Brain pericyte (primary cell): ENCODE data around the gene MAP2K7.
"Not testable (repeated sequence)": the region's sequence is repeated elsewhere in the genome, so short reads cannot be mapped to it uniquely, and the experiment has no call there.

Experiments
- DNase-seq: peaks from one replicate; pipeline ENCODE4 v3.0.0-alpha.2; 2012; ENCODE audit warnings: low read depth, low spot score

The MAP2K7 gene

DNA sequence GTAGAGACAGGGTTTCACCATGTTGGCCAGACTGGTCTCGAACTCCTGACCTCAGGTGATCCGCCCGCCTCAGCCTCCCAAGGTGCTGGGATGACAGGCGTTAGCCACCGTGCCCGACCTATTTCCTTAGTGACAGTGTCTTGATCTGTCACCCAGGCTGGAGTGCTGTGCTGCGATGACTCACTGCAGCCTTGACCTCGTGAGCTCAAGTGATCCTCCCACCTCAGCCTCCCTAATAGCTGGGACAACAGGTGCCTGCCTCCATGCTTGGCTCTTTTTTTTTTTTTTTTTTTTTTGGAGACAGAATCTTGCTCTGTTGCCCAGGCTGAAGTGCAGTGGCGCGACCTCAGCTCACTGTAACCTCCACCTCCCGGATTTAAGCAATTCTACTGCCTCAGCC is 26.4 kb downstream of the MAP2K7 start:
- DNase-seq, result not testable (repeated sequence)

GRCh38 chr19:7930765-7931164 is 27.1 kb downstream of the MAP2K7 start:
- no peak for DNase-seq

GRCh38 chr19:7931221-7932061 is 27.8 kb downstream of the MAP2K7 start:
- no peak for DNase-seq

GRCh38 chr19:7932276-7932929 is 28.7 kb downstream of the MAP2K7 start:
- no peak for DNase-seq

GRCh38 chr19:7932930-7933300 is 29.2 kb downstream of the MAP2K7 start:
- DNase-seq, result no peak

DNA sequence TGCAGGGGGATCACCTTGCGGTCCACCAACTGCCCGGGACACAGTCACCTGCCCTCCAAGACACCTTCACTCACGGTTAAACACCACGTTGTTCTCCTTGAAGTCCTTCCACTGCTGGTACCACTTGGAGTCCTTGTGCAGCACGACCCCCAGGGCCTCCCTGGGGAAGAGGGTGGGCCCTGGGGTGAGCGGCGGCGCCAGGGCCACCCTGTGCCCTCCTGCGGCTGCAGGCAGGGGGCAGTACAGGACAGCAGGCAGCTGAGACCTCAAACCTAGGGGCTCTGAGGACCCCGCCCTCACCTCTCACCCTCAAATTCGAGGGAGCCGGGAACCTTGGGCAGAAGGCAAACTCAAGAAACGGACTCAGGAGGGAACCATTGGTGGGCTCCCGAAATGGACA is 29.7 kb downstream of the MAP2K7 start:
- DNase-seq, result no peak

DNA sequence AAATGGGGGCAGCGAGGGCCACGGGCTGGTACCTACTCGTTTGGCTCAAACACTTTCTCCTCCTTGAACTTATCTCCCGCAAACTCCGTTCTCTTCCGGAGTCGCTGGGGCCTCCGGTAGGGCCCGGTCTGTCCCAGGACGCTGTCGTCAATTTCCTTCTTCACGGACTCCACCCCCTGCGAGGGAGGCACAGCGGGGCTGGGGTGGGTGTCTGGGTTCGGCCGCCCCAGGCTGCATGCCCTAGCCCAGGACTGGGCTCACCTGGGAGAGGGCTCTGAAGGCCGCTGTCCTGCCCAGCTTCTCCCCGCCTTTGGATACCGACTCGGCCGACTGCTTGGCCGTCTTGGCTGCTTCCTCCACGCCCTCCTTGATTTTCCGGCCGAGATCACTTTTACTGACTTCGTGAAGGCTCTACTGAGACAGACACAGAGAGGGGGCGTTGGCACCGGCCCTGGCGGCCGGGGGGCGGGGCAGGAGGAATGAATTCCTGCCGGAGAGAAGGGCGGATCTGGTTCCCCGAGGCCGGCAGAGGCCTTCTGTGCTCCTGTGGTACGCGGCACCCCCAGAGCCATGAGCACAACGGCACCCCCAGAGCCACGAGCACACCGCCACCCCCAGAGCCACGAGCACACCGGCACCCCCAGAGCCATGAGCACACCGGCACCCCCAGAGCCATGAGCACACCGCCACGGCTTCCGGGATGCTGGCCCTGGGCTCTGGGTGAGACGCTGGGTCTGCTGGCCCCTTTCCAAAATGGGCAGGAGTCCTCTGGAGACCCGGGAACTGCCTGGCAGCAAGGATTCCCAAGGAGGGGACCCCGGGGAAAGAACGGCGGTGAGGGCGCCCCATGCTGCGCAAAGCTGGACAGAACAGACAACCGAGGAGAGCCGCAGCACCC is 30.4 kb downstream of the MAP2K7 start:
- no peak for DNase-seq

DNA sequence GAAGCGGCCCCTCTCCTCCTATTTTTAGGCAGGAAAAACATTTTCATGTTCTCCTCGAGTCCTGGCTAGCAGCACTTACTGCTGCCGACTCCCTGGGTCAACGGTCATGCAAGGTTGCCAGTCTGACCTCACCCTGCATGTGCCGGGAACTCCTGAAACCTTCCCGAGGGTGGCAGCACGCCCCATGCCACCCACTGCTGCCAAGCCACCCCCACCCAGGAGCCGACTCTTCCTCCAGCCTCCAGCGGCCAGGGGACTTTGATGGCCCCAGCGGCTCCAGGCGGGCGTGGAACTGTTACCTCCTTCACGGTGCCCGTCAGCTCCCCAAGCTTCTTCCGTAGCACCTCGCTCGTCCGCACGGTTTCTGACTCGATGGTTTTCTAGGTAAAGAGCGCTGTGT is 31.1 kb downstream of the MAP2K7 start:
- no peak for DNase-seq

DNA sequence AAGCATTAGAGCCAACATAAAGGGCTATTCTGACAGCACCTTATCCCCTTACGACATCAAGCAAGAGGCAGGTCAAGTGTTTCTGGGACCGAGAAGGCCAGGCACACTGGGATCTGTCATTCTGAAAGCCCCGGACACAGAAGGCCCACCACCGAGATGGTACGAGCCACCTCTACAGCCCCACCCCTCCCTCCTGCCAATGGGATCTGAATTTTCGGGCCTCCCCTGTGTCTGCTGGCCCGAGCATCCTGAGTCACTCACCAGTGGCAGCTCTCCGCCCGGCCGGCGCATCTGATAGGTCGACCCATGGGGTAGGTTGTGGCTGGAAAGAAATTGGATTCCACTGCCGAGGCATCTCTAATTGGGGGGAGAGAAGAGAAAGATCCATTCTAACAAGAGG is 37.2 kb downstream of the MAP2K7 start:
- DNase-seq, result no peak

DNA sequence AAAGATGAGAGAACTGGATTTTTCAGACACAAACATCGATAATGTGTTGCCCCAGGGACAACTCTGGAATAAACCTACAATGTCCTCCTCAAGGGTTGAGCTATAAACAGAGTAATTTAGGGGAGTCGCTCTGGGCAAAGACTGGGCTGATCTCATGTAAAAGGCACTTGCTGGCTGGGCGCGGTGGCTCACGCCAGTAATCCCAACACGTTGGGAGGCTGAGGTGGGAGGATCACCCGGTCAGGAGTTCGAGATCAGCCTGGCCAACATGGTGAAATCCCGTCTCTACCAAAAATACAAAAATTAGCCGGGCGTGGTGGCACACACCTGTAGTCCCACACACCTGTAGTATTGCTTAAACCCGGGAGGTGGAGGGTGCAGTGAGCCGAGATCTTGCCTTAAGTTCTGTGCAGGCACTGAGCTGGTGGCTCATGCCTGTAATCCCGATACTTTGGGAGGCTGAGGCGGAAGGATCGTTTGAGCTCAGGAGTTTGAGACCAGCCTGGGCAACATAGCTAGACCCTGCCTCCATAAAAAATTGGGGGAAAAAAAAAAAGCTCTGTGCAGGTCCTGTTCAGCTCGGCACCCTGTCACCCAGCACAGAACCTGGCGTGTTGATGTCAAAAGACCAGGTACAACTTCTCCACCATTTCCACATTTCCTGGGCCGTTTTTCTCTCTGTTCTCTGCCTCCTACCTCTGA is 38.4 kb downstream of the MAP2K7 start:
- DNase-seq, result no peak

DNA sequence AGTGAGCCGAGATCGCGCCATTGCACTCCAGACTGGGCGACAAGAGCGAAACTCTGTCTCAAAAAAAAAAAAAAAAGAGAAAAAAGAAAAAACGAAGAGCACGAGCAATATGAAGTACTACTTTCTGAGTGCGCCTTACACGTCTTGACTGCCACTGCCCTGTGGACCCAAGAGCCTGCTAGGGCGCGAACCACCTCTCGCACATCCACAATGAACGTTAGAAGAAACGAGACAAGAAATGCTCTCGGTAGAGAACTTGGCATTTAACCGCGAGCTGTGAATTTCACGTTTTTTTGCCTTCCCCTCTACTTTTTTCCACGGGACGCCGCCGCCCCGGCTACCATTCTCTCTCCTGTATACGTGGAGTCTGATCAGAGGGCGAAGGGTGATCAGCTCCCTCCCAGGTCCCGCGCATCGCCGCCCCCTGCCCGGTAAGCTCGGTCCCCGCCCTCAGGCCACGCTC is 39.3 kb downstream of the MAP2K7 start:
- DNase-seq, result no peak

GRCh38 chr19:7943444-7944176 is 39.9 kb downstream of the MAP2K7 start, which contains the start of gene TIMM44:
Gene TIMM44 (minus strand): TSS chr19:7943666. CDS start chr19:7943651, 15 bp downstream.
- DNase-seq, result peak; percentile 99

- peak; percentile 59 for DNase-seq
These were observed 40.6 kb downstream of the MAP2K7 start for GRCh38 chr19:7944177-7944761.

GRCh38 chr19:7947939-7948338 is 44.3 kb downstream of the MAP2K7 start:
- DNase-seq, result no peak

DNA sequence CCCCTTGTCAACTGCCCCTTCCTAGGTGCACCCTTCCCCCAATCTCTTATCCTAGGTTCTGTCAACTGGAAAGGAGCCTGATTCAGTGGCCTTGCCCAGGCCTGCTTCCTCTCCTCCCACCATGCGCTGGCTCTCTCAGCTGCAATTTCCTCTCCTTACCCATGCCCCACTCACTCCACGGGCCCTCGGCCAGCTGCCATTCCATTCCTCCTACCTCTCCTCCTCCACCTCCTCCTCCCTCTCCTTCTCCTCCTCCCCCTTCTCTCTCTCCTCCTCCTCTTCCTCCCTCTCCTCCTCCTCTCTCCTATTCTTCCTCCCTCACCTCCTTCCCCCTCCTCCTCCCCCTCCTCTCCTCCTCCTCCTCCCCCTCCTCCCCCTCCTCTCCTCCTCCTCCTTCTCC is 49.4 kb downstream of the MAP2K7 start:
- no peak for DNase-seq

GRCh38 chr19:7953576-7953975 is 49.9 kb downstream of the MAP2K7 start:
- DNase-seq, result no peak

- no peak for DNase-seq
These were observed 52.0 kb downstream of the MAP2K7 start for GRCh38 chr19:7955696-7956095.

DNA sequence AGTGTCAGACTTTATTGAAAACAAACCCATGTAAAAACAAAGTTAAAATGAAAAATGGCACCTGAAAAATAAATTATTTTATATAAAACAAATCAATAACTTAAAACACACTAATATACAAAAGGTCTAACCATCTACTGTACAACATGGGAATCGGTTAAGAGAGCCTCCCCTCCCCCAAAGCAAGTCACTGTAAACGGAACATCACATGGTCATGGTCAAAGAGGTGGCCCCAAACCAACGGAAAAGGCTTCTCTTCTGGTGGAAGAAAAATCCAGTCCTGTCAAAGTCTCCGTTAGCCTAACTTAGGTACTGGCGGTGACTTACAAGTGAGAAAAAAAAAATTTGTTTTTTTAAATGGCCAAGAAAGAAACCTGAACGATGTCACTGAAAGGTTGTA is 55.5 kb downstream of the MAP2K7 start:
- DNase-seq, result no peak

- not testable (repeated sequence) for DNase-seq
These were observed 57.4 kb downstream of the MAP2K7 start for GRCh38 chr19:7961082-7961481.

GRCh38 chr19:7961920-7962626 is 58.4 kb downstream of the MAP2K7 start:
- no peak for DNase-seq
